GM12878 (cell line): Measurements from ENCODE around the gene THY1. TPM values are rescaled to one million over a fixed set of nuclear protein-coding genes. Genes with fewer than 3 reads are reported as not detected.

Experiments used
- ATAC-seq: fragments of 200-7000 bp; cut with Tn5 transposase; 3 replicates; pipeline ENCODE4 v1.9.1; 2020; ENCODE audit warnings: mild to moderate bottlenecking, moderate library complexity
- BruUV-seq: library from RNA; stranded (reverse); fragments of 400-500 nt; replicated peaks from 2 replicates; lab custom pipeline; 2021; lab: Mats Ljungman, UMichigan
- CTCF ChIA-PET: fragments of 300-600 bp; sonication (Branson Sonifier 250); formaldehyde crosslinking; extraction: SDS; loops from one replicate; lab custom pipeline; 2021; ENCODE audit warnings: inconsistent platforms; lab: Yijun Ruan, JAX
- POLR2A ChIA-PET: fragments of 350-600 bp; formaldehyde crosslinking; extraction: SDS; loops from one replicate; lab custom pipeline; 2021; ENCODE audit warnings: inconsistent platforms; lab: Charles Lee
- RAD21 ChIA-PET: fragments of 300-600 bp; sonication (Branson Sonifier 250); formaldehyde crosslinking; loops from one replicate; lab custom pipeline; 2023; ENCODE audit warnings: antibody characterized with exemption; ENCODE audit not compliant: unreplicated experiment; lab: Charles Lee
- SMC1A ChIA-PET: fragments of 300-600 bp; sonication (Branson Sonifier 250); formaldehyde crosslinking; loops from one replicate; lab custom pipeline; 2023; ENCODE audit not compliant: unreplicated experiment, uncharacterized antibody; lab: Charles Lee
- DNase-seq: peaks from one replicate; pipeline ENCODE4 v3.0.0-alpha.2; 2011; ENCODE audit warnings: low read depth, low spot score
- FAIRE-seq: peaks from 3 replicates; lab custom pipeline; 2011; peaks lifted over from hg19 to GRCh38; lab: Jason Lieb, UNC
- H2AFZ ChIP-seq: 2 replicates; pipeline ENCODE4 v1.6.0; 2011; ENCODE audit warnings: low read depth, low read length, control low read depth; ENCODE audit not compliant: control insufficient read depth
- H3K27ac ChIP-seq: 2 replicates; pipeline ENCODE4 v1.5.1; 2011; ENCODE audit warnings: control low read depth; ENCODE audit not compliant: control insufficient read depth, insufficient read depth
- H3K27me3 ChIP-seq, 2 experiments: replicated peaks in 1 of 2; 2 replicates each; pipeline versions ENCODE4 v1.6.0 to v1.6.1; 2011; ENCODE audit warnings: low read length in 1 of 2; ENCODE audit not compliant: control insufficient read depth in 2 of 2, insufficient read depth in 2 of 2
- H3K36me3 ChIP-seq, 2 experiments: 2 replicates each; pipeline ENCODE4 v1.5.1; 2011; ENCODE audit warnings: low read length in 1 of 2; ENCODE audit not compliant: control insufficient read depth in 2 of 2, insufficient read depth in 2 of 2
- H3K4me1 ChIP-seq: 2 replicates; pipeline ENCODE4 v1.6.1; 2011; ENCODE audit warnings: mild to moderate bottlenecking, low read length, moderate library complexity, mixed read lengths; ENCODE audit not compliant: control insufficient read depth, insufficient read depth
- H3K4me2 ChIP-seq: 2 replicates; pipeline ENCODE4 v1.6.0; 2011; ENCODE audit warnings: control low read depth; ENCODE audit not compliant: control insufficient read depth, insufficient read depth
- H3K4me3 ChIP-seq: fragments of 200-600 bp; sonication (generic); 2 replicates; pipeline ENCODE4 v1.5.1; 2016
- H3K79me2 ChIP-seq: 2 replicates; pipeline ENCODE4 v1.6.0; 2011; ENCODE audit warnings: low read length; ENCODE audit not compliant: control insufficient read depth, insufficient read depth
- H3K9ac ChIP-seq: 2 replicates; pipeline ENCODE4 v1.8.0; 2011; ENCODE audit warnings: low read length, control low read depth, mixed read lengths; ENCODE audit not compliant: control insufficient read depth, insufficient read depth
- H3K9me3 ChIP-seq: replicated peaks from 3 replicates; pipeline ENCODE4 v1.5.1; 2011; ENCODE audit warnings: mild to moderate bottlenecking, low read length; ENCODE audit not compliant: control insufficient read depth, insufficient read depth
- H4K20me1 ChIP-seq: 2 replicates; pipeline ENCODE4 v1.6.0; 2011; ENCODE audit not compliant: control insufficient read depth, insufficient read depth
- CBFB ChIP-seq: IDR thresholded peaks from 2 replicates; pipeline ENCODE4 v1.6.1; 2016; ENCODE audit warnings: antibody characterized with exemption, low read depth
- E2F8 ChIP-seq: fragments of 450-650 bp; IDR thresholded peaks from 2 replicates; pipeline ENCODE4 v1.6.1; 2018; ENCODE audit warnings: mild to moderate bottlenecking, low read depth, moderate library complexity; ENCODE audit not compliant: partially characterized antibody
- GATAD2B ChIP-seq: fragments of 450-650 bp; conservative IDR thresholded peaks from 2 replicates; pipeline ENCODE4 v1.6.1; 2017; ENCODE audit warnings: low read depth, mild to moderate bottlenecking, moderate library complexity
- KAT2A ChIP-seq: conservative IDR thresholded peaks from 2 replicates; pipeline ENCODE4 v1.6.1; 2011; ENCODE audit warnings: low read depth, low read length; ENCODE audit not compliant: control insufficient read depth
- KLF5 ChIP-seq: fragments of 450-650 bp; IDR thresholded peaks from 2 replicates; pipeline ENCODE4 v1.6.1; 2014; ENCODE audit warnings: mild to moderate bottlenecking; ENCODE audit not compliant: partially characterized antibody
- MEF2A ChIP-seq: IDR thresholded peaks from 2 replicates; pipeline ENCODE4 v1.6.1; 2011; ENCODE audit warnings: low read depth, mild to moderate bottlenecking, low read length, moderate library complexity; ENCODE audit not compliant: insufficient read depth
- MYC ChIP-seq: IDR thresholded peaks from 2 replicates; pipeline ENCODE4 v1.6.1; 2011; ENCODE audit warnings: mild to moderate bottlenecking, low read length, moderate library complexity, inconsistent platforms; ENCODE audit not compliant: insufficient read depth, insufficient replicate concordance, insufficient read length, severe bottlenecking
- NFYB ChIP-seq: IDR thresholded peaks from 2 replicates; pipeline ENCODE4 v1.6.1; 2011; ENCODE audit warnings: low read depth, mild to moderate bottlenecking, low read length, improper control_type of control experiment, moderate library complexity; ENCODE audit not compliant: insufficient read depth
- REST ChIP-seq: IDR thresholded peaks from 2 replicates; pipeline ENCODE4 v1.6.1; 2012; ENCODE audit warnings: mild to moderate bottlenecking, low read depth, low read length
- SIN3A ChIP-seq: IDR thresholded peaks from 2 replicates; pipeline ENCODE4 v1.6.1; 2012; ENCODE audit warnings: low read depth, low read length, improper control_type of control experiment
- SUPT20H ChIP-seq: IDR thresholded peaks from 2 replicates; pipeline ENCODE4 v1.6.1; 2011; ENCODE audit warnings: low read depth, mild to moderate bottlenecking, low read length, moderate library complexity, borderline replicate concordance; ENCODE audit not compliant: control insufficient read depth
- YY1 ChIP-seq: IDR thresholded peaks from 2 replicates; pipeline ENCODE4 v1.6.1; 2011; ENCODE audit warnings: low read depth, mild to moderate bottlenecking, low read length
- ZNF274 ChIP-seq: IDR thresholded peaks from one replicate; pipeline ENCODE4 v1.8.0; 2011; ENCODE audit not compliant: insufficient read length, insufficient read depth
- ZZZ3 ChIP-seq: IDR thresholded peaks from 2 replicates; pipeline ENCODE4 v1.6.1; 2011; ENCODE audit warnings: low read depth; ENCODE audit not compliant: control insufficient read depth, insufficient read length
- WGBS: methylation state at CpG from one replicate; pipeline ENCODE4 v1.1.6; 2016; ENCODE audit warnings: low lambda C conversion rate; ENCODE audit not compliant: insufficient replicate concordance, insufficient coverage; ENCODE audit errors: missing lambda C conversion rate; 5-methylcytosine and 5-hydroxymethylcytosine counted together
- in situ Hi-C: fragments of 300-500 bp; cut with MboI; formaldehyde crosslinking; loops from 9 replicates; pipeline ENCODE4 v1.14.3; 2018; ENCODE audit warnings: mixed read lengths
- intact Hi-C: fragments of 100-400 bp; cut with micrococcal nuclease; formaldehyde crosslinking; loops from one replicate; pipeline ENCODE4 v1.14.2; 2022; ENCODE audit not compliant: unreplicated experiment
- polyA plus RNA-seq, 11 experiments: library from polyadenylated mRNA; depleted of rRNA in 4 of 11; unstranded in 6 of 11; stranded (reverse) in 5 of 11; fragments of >200 nt; fragmentation: Nextera tagmentation in 4 of 11; fragmentation: Illumina TruSeq in 1 of 11; extraction: Ambion mirVana in 4 of 11; extraction: Trizol in 1 of 11; gene quantifications; 1 replicate in 1 of 11; 2 replicates in 10 of 11; pipeline versions ENCODE4 v1.2.1 to v1.2.3, GENCODE V29; 2011 to 2016; ENCODE audit warnings: inconsistent platforms in 2 of 11, missing spikeins in 2 of 11, low read depth in 1 of 11
- total RNA-seq, 4 experiments: library from RNA; depleted of rRNA in 3 of 4; stranded (reverse); fragments of >200 nt in 3 of 4; fragmentation: Illumina TruSeq in 1 of 4; extraction: Trizol in 1 of 4; gene quantifications; 2 replicates each; pipeline versions ENCODE4 v1.2.1 to v1.2.3, GENCODE V29; 2013 to 2021
- TF ChIP-seq, protein P1 (sequence below): fragments of 450-650 bp; IDR thresholded peaks from 2 replicates; pipeline ENCODE4 v1.6.1; 2017; ENCODE audit warnings: antibody characterized with exemption, mild to moderate bottlenecking, moderate library complexity

Gene THY1
- total and polyA plus RNA-seq, 10 of the 15 experiments (the other 5 are each of a cell fraction or from before 2014, with no cell fraction given): 0.86 to 20.1 (median 3.2) TPM

- H3K4me1 ChIP-seq: no peaks in the 10 kb centered on the region
- no peak overlapping the region for H3K9ac ChIP-seq
- intact Hi-C loops (no loop called here), in situ Hi-C loops (no loop called here)
- no peak for FAIRE-seq
- ChIA-PET POLR2A (no interaction called here), SMC1A (interaction anchor here (1.2 kb wide), 1 partner anchor 15 kb away, joined by 4 read pairs; no protein-coding TSS in a partner anchor), RAD21 (interaction anchor here (0.8 kb wide), 1 partner anchor 15 kb away, joined by 3 read pairs; no protein-coding TSS in a partner anchor), CTCF (interaction anchor here (1.1 kb wide), 1 partner anchor 104 kb away, joined by 3 read pairs; no protein-coding TSS in a partner anchor)
- no peak for ATAC-seq
- TF ChIP-seq KLF5: no peak
- TF ChIP-seq ZZZ3: no peak
- no peak for TF ChIP-seq E2F8
- TF ChIP-seq KAT2A: no peak
- no peak for TF ChIP-seq SIN3A
- TF ChIP-seq GATAD2B: no peak
- TF ChIP-seq MYC: no peak
- no peak for TF ChIP-seq MEF2A
- TF ChIP-seq NFYB: no peak
- no peak for TF ChIP-seq REST
- TF ChIP-seq, protein P1, sequence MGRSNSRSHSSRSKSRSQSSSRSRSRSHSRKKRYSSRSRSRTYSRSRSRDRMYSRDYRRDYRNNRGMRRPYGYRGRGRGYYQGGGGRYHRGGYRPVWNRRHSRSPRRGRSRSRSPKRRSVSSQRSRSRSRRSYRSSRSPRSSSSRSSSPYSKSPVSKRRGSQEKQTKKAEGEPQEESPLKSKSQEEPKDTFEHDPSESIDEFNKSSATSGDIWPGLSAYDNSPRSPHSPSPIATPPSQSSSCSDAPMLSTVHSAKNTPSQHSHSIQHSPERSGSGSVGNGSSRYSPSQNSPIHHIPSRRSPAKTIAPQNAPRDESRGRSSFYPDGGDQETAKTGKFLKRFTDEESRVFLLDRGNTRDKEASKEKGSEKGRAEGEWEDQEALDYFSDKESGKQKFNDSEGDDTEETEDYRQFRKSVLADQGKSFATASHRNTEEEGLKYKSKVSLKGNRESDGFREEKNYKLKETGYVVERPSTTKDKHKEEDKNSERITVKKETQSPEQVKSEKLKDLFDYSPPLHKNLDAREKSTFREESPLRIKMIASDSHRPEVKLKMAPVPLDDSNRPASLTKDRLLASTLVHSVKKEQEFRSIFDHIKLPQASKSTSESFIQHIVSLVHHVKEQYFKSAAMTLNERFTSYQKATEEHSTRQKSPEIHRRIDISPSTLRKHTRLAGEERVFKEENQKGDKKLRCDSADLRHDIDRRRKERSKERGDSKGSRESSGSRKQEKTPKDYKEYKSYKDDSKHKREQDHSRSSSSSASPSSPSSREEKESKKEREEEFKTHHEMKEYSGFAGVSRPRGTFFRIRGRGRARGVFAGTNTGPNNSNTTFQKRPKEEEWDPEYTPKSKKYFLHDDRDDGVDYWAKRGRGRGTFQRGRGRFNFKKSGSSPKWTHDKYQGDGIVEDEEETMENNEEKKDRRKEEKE: no peak
- TF ChIP-seq YY1: no peak
- no peak for TF ChIP-seq SUPT20H
- TF ChIP-seq CBFB: no peak
- no peak for TF ChIP-seq ZNF274
- H3K79me2 ChIP-seq: no peaks in the 10 kb centered on the region
- H2AFZ ChIP-seq: no peak overlapping the region
- H3K9me3 ChIP-seq: no peaks in the 10 kb centered on the region
- 0 out of 4 replicates have a peak, but pooled peaks cover 0 to 3% of the 10 kb centered on the region in 2 experiments for H3K27me3 ChIP-seq
- H3K27ac ChIP-seq: no peak overlapping the region
- no peak for DNase-seq
- H3K36me3 ChIP-seq: no peaks in the 10 kb centered on the region
- WGBS: 40% methylated on average over 8 of the region's 11 CpGs
- H3K4me3 ChIP-seq: no peak overlapping the region
- BruUV-seq: no TSS peak
- H4K20me1 ChIP-seq: no peaks in the 10 kb centered on the region
- H3K4me2 ChIP-seq: no peak overlapping the region
These were observed 37.1 kb upstream of the THY1 start for GRCh38 chr11:119460097-119460496.
